ENCODE data around the gene MCC.

MCC gene

GRCh38 chr5:113202287-113202686 is 286.0 kb downstream of the MCC start:
- DNase-seq (ENCODE audit: low read depth) = no peak

- DNase-seq (ENCODE audit: low read depth) = no peak
Observed at GRCh38 chr5:113201715-113202114, 286.5 kb downstream of the MCC start.

- no peak for DNase-seq (ENCODE audit: low read depth)
Observed at GRCh38 chr5:113199122-113199905, 288.9 kb downstream of the MCC start.

GRCh38 chr5:113197456-113198200 is 290.6 kb downstream of the MCC start:
- DNase-seq (ENCODE audit: low read depth) = no peak

- DNase-seq (ENCODE audit: low read depth) = no peak
Observed at GRCh38 chr5:113195771-113196170, 292.5 kb downstream of the MCC start.

GRCh38 chr5:113195251-113195650 is 293.0 kb downstream of the MCC start:
- no peak for DNase-seq (ENCODE audit: low read depth)

- no peak for DNase-seq (ENCODE audit: low read depth)
Observed at GRCh38 chr5:113194591-113194990, 293.7 kb downstream of the MCC start.

- no peak for DNase-seq (ENCODE audit: low read depth)
Observed at GRCh38 chr5:113194125-113194524, 294.1 kb downstream of the MCC start.

- DNase-seq (ENCODE audit: low read depth) = no peak
Observed at GRCh38 chr5:113193311-113193978, 294.8 kb downstream of the MCC start.

GRCh38 chr5:113192541-113192940 is 295.7 kb downstream of the MCC start:
- no peak for DNase-seq (ENCODE audit: low read depth)

GRCh38 chr5:113190347-113190746 is 297.9 kb downstream of the MCC start:
- no peak for DNase-seq (ENCODE audit: low read depth)

- no peak for DNase-seq (ENCODE audit: low read depth)
Observed at GRCh38 chr5:113189291-113189690, 299.0 kb downstream of the MCC start.

- DNase-seq (ENCODE audit: low read depth) = no peak
Observed at GRCh38 chr5:113188436-113188835, 299.8 kb downstream of the MCC start.

- no peak for DNase-seq (ENCODE audit: low read depth)
Observed at GRCh38 chr5:113187906-113188305, 300.3 kb downstream of the MCC start.

GRCh38 chr5:113186061-113186460 is 302.2 kb downstream of the MCC start:
- no peak for DNase-seq (ENCODE audit: low read depth)

- DNase-seq (ENCODE audit: low read depth) = no peak
Observed at GRCh38 chr5:113183694-113184093, 304.6 kb downstream of the MCC start.

GRCh38 chr5:113182658-113183344 is 305.5 kb downstream of the MCC start:
- no peak for DNase-seq (ENCODE audit: low read depth)

- DNase-seq (ENCODE audit: low read depth) = no peak
Observed at GRCh38 chr5:113181853-113182490, 306.3 kb downstream of the MCC start.

GRCh38 chr5:113181409-113181808 is 306.8 kb downstream of the MCC start:
- no peak for DNase-seq (ENCODE audit: low read depth)

- no peak for DNase-seq (ENCODE audit: low read depth)
Observed at GRCh38 chr5:113179156-113179555, 309.1 kb downstream of the MCC start.

- DNase-seq (ENCODE audit: low read depth) = no peak
Observed at GRCh38 chr5:113178073-113178779, 310.0 kb downstream of the MCC start.
